GM18870 (cell line): Measurements from ENCODE around the gene LYPLA2.
"Not testable (repeated sequence)": the region's sequence is repeated elsewhere in the genome, so short reads cannot be mapped to it uniquely, and the experiment has no call there.

Source experiments
- ATAC-seq: cut with Tn5 transposase; IDR thresholded peaks from one replicate; pipeline ENCODE4 v1.9.1; 2021; ENCODE audit warnings: moderate library complexity; ENCODE audit not compliant: unreplicated experiment

LYPLA2 gene

GRCh38 chr1:23825762-23826522 is 35.0 kb downstream of the LYPLA2 start:
- ATAC-seq: no peak

GRCh38 chr1:23826590-23826989 is 35.6 kb downstream of the LYPLA2 start:
- ATAC-seq: not testable (repeated sequence)

GRCh38 chr1:23827717-23828116 is 36.8 kb downstream of the LYPLA2 start:
- ATAC-seq: no peak

- not testable (repeated sequence) for ATAC-seq
Measured at GRCh38 chr1:23834156-23834555, 43.2 kb downstream of the LYPLA2 start.

- no peak for ATAC-seq
Measured at GRCh38 chr1:23836037-23836436, 45.1 kb downstream of the LYPLA2 start.

- no peak for ATAC-seq
Measured at GRCh38 chr1:23837908-23838307, 47.0 kb downstream of the LYPLA2 start.

- ATAC-seq: no peak
Measured at GRCh38 chr1:23838401-23838866, 47.5 kb downstream of the LYPLA2 start.

GRCh38 chr1:23843644-23844043 is 52.7 kb downstream of the LYPLA2 start:
- ATAC-seq: no peak
